Measurements from ENCODE around the gene GNG7.
"Not testable (repeated sequence)": the region's sequence is repeated elsewhere in the genome, so short reads cannot be mapped to it uniquely, and the experiment has no call there.

GNG7 gene

DNA sequence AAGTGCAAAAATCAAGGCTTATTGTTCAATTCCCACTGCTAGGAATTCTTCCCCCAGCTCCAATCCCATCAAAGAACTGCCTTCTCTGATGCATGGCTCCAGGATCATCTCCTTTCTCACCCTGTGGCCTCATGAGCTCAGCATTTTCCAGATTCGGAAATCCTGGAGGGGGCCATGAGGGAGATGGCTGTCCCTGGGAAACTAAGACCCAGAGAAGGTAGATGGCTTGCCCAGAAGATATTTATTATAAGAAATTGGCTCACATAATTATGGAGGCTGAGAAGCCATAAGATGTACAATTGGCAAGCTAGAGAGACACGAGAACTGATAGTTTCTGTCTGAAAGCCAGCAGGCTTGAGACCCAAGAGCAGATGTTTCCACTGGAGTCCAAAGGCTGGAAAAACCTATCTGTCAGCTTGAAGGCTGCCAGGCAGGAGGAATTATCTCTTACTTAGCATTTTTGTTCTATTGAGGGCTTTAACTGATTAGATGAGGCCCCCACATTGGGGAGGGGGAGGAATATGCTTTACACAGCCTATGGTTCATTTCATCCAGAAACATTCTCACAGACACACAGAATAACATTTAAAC lies 168.0 kb downstream of the GNG7 start:
- DNase-seq (ENCODE audit: low read depth, low spot score) = no peak

DNA sequence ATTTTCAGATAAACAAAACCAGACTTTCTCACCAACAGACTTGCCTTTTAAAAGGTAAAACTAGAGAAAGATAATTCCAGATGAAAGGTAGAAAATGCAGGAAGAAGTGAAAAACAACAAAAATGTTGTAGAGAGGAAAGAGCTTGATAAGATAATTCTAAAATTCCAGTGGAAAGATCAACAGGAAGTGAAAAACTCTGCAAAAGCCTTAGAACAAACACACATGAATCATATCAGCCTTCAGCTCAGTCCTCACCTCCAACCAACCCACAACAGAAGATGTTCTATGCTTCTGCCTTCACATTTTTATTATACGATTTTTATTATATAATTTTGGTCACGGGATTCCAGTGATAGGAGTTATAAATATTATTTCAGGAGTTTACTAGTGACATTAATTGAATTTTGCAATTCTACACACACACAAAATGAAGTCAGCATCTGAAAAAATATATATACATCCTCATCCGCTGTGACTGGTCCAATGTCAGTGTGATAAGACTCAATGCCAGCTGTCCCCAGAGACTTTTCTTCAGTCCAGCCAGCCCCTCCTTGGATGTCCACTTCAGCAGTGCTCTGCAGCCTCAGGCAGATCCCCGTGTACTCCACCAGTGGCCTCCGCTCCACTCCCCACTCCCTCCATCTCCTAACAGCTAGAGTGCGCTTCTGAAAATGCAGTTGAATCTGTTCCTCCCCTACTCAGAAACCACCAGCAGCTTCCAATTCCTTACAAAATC lies 168.6 kb downstream of the GNG7 start:
- no peak for DNase-seq (ENCODE audit: low read depth, low spot score)

GRCh38 chr19:2533072-2533425 lies 169.4 kb downstream of the GNG7 start:
- DNase-seq (ENCODE audit: low read depth, low spot score) = no peak

DNA sequence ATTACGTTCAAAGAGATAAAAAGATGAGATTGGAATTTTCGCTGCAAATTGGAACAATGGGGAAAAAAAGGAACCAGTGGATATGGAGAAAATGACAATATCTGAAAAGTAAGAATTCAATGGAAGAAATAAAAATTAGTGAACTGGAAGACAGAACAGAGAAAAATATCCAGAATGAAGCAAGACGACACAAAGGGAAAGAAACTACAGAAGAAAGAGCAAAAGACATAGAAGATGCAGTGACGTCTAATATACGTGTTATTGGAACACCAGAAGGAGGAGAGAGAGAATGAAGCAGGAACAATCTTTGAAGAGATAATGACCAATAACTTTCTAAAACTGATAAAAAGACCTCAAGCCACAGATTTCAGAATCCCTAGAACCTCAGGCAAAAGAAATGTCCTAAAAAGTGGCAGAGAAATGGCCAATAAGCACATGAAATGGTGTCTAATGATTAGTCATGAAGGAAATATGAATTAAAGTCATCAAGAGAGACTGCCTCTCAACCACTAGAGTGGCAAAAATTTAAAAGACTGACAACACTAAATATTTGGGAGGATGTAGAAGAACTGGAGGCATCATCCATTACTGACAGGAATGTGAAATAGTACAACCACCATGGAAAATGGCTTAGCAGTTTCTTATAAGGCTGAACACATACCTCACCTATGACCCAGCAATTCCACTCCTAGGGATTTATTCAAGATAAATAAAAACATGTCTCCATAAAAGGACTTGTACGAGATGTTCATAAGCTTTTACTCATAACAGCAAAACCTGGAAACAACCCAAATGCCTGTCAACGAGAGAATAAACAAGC lies 170.0 kb downstream of the GNG7 start:
- DNase-seq (ENCODE audit: low read depth, low spot score) = no peak

- not testable (repeated sequence) for DNase-seq (ENCODE audit: low read depth, low spot score)
Observed at GRCh38 chr19:2529942-2530341, 172.6 kb downstream of the GNG7 start.

DNA sequence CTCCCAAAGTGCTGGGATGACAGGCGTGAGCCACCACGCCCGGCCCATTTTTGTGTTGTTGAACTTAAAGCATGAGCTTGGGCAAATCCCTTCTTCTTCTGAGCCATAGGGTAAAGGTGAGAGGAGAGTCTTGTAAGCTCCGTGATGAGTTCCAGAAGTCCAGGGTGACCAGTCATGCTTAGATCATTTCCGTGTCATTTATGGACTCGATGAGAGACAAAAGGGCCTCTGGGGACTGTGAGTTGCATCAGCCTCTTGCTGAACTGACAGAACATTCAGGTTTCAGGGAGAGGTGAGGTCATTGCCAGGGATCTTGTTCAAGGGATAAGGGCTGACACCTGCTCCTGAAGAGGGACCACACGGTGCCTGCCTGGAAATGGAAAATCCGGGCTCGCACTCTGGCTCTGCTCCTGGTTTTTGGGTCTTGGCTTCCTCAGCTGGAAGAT lies 173.0 kb downstream of the GNG7 start:
- peak; percentile 68 for DNase-seq (ENCODE audit: low read depth, low spot score)

- DNase-seq (ENCODE audit: low read depth, low spot score) = peak; percentile 63
Observed at GRCh38 chr19:2528675-2529101, 173.8 kb downstream of the GNG7 start.

DNA sequence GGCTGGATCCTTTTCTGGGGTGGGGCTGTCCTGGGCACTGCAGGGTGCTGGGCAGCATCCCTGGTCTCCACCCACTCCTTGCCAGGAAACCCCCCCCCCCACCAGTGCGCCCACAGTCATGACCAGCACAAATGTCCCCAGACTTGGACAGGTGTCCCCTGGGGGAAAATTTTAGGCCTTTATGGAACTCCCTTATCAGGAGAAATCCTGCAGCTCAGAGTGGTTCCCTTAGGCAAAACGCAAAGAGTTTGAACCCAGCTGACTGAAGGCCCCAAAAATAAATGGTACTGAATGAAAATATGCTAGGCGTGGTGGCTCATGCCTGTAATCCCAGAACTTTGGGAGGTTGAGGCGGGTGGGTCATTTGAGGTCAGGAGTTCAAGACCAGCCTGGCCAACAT lies 174.8 kb downstream of the GNG7 start:
- no peak for DNase-seq (ENCODE audit: low read depth, low spot score)

- no peak for DNase-seq (ENCODE audit: low read depth, low spot score)
Observed at GRCh38 chr19:2527171-2527570, 175.3 kb downstream of the GNG7 start.

DNA sequence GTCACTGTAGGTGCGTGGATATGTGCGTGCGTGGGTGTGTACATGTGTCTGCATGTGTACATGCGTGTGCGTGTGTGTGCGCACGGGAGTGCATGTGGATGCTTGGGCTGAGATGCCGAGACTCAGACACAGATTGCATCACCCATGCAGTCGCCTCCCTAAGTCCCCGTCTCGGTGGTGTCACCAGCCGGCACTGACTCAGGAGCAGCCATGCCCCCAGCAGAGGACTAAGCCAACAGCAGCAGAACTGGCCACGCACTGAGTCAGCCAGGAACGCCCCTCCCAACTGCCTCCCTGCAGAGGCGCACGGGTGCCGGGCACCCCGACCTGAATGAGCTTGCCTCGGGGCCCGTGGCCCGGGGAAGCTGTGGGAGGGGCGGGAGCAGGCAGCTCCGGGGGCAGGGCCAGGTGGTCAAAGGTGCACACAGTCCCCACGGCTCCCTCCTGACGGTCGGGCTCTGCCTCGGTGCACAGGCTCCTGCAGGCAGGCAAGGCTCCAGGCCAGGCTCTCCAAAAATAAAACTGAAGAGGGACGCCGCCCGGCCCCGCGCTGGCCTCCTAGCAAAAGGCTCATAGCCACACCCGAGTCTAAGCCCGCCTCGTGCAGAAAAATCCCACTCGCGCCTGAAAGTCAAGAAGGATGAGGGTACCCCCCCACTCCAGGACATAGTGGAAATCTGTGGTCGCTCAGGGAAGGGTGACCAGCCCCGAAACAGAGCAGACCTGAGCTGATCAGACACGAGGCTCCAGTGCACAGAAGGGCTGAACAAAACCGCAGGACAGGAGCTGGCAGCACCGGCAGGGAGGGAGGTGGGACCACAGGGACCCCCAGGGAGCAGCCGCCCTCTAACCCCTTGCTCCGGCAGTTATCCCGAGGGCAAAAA lies 177.4 kb downstream of the GNG7 start:
- peak; percentile 74 for DNase-seq (ENCODE audit: low read depth, low spot score)

GRCh38 chr19:2524361-2524839 lies 178.1 kb downstream of the GNG7 start:
- no peak for DNase-seq (ENCODE audit: low read depth, low spot score)

- peak; percentile 83 for DNase-seq (ENCODE audit: low read depth, low spot score)
Observed at GRCh38 chr19:2523630-2524311, 178.7 kb downstream of the GNG7 start.

- no peak for DNase-seq (ENCODE audit: low read depth, low spot score)
Observed at GRCh38 chr19:2519482-2519881, 183.0 kb downstream of the GNG7 start.

DNA sequence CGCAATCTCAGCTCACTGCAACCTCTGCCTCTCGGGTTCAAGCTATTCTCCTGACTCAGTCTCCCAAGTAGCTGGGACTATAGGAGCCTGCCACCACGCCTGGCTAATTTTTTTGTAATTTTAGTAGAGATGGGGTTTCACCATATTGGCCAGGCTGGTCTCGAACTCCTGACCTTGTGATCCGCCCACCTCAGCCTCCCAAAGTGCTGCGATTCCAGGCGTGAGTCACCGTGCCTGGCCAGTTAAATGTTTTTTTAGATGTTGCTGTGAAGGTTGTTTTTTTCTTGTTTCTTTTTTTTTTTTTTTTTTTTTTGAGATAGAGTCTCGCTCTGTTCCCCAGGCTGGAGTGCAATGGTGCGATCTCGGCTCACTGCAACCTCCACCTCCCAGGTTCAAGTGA lies 183.6 kb downstream of the GNG7 start:
- not testable (repeated sequence) for DNase-seq (ENCODE audit: low read depth, low spot score)

DNA sequence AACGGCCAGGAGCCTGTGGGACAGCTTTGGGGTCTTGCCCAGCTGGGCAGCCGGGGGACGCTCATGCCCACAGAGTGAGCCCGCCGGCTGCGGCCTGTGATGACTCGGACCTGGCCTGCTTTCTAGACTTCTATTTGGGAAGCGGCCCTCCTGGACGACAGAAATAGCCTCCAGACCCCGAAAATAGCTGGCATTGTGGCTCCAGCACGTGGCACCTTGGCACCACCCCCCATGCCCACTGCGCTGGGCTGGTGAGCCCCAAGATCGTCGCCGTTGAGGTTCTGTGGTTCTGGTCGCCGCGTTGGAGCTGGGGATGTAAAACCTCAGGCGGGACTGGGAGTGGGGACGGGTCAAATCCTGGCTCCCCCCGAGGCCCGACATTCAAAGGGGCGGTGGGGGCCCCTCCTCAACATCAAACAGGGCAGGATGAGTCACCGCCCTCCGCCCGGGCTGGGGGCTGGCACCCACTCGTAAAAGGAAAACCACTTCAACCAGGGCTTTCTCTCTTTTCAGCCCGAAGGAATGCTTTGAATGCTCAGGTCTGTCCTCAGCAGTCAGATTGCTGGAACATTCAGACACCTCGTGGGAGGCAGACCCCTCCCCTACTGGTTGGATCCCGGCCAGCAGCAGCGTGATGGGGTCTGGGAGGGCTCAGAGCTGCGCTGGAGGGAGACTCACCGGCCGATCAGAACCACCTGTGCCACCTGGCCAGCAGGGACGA lies 184.5 kb downstream of the GNG7 start:
- DNase-seq (ENCODE audit: low read depth, low spot score) = peak; percentile 72

DNA sequence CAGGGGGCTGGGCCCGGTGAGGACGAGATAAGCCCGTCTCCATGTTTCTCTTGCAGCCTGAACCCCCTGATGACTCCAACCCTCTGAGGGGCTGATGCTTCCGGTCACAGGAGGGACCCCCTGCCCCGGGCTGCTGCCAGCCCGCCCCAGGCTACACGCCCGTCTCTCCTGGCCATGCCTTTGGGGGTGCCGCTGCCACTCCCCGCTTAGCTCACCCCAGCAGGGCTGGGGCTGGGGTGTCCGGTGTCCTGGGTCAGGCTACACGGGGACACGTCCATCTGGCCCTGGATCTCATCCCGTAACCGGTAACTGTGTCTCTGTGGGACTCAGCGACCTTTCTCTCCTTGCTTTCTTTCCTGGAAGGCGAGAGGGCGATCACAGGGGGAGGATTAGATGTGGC lies 185.8 kb downstream of the GNG7 start:
- no peak for DNase-seq (ENCODE audit: low read depth, low spot score)

GRCh38 chr19:2514981-2515518 lies 187.4 kb downstream of the GNG7 start:
- no peak for DNase-seq (ENCODE audit: low read depth, low spot score)

DNA sequence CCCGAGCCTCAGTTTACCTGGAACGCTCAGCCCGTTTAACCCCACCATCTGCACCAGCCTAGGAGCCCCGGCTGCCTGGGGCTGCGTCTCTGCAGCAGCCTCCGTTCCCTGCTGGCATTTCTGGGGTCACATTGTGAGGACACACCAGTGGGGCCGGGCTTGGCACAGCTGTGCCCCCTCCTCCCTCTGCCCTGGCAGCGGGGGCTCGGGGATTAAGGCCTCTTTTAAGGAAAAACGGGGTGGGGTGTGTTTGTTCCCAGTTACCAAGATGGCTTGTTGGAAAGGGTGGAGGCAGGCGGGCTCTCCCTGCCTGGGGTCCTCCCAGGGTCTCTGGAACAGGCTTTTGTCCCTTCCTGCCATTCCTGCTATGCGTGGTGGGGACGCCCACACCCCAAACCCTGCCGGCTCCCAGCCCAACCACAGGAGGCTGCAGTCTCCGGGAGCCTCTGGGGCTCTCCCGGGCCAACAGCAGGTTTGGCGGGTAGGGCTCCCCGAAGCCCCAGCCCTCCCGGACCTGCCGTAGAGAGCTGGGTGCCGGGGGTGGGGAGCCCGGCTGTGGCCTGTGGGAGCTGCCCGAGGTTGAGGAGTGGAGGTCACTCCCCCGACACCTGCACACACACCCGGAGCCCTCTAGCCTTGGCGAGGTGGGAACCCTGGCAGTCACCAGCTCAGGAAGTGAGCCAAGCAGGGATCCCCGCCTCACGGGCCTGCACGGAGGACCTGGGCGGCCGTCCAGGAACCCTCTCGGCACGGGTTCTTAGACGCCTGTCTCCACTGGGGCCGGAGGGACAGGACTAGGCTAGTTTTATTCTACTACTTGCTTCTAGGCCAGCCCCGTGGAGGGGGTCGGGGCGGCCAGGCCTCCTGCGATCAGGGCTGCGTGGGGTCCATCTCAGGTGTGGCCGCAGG lies 189.7 kb downstream of the GNG7 start:
- DNase-seq (ENCODE audit: low read depth, low spot score) = no peak

DNA sequence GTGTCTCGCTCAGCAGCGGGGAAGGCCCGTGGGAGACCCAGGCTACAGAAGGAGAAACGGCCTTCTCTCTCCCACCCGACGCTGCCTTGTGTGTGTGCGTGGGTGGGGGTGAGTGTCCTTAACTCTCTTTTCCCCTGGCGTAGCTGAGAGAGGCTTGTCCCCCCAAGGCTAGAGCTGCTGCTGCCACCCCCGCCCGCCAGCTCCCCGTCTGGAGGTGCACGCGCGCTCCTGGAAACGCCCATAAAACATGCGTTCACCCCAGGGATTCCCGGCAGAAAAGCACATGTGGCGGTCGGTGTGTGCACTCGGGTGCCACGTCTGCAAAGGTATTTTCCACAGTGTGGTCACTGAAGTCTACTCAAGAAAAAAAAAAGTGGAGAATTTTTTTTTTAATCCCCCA lies 190.5 kb downstream of the GNG7 start:
- no peak for DNase-seq (ENCODE audit: low read depth, low spot score)

Measured in ELF-1 (cell line).